GM23338 (cell line): ENCODE measurements around the gene SCGB1D4. TPM values are rescaled to one million over a fixed set of nuclear protein-coding genes. Genes with fewer than 3 reads are reported as not detected.

Source experiments
- ATAC-seq: fragments of 200-7000 bp; cut with Tn5 transposase; 3 replicates; pipeline ENCODE4 v1.9.1; 2020
- DNase-seq: peaks from one replicate; pipeline ENCODE4 v3.0.0-alpha.2; 2015; ENCODE audit warnings: low spot score
- H2AFZ ChIP-seq: fragments of 200-600 bp; sonication (generic); 2 replicates; pipeline ENCODE4 v1.8.0; 2016; ENCODE audit warnings: antibody characterized with exemption, mild to moderate bottlenecking, moderate library complexity
- H3F3A ChIP-seq: fragments of 200-600 bp; sonication (generic); replicated peaks from 2 replicates; pipeline ENCODE4 v1.8.0; 2017; ENCODE audit warnings: antibody characterized with exemption, mixed run types, low read depth
- H3K27ac ChIP-seq: fragments of 200-600 bp; sonication (generic); 2 replicates; pipeline ENCODE4 v1.6.1; 2016; ENCODE audit warnings: low read depth
- H3K27me3 ChIP-seq: fragments of 200-600 bp; sonication (generic); 2 replicates; pipeline ENCODE4 v1.8.0; 2016; ENCODE audit warnings: mild to moderate bottlenecking, mixed run types, moderate library complexity; ENCODE audit not compliant: insufficient read depth
- H3K36me3 ChIP-seq: fragments of 200-600 bp; sonication (generic); 2 replicates; pipeline ENCODE4 v1.8.0; 2016; ENCODE audit warnings: mild to moderate bottlenecking; ENCODE audit not compliant: insufficient read depth
- H3K4me1 ChIP-seq: fragments of 200-600 bp; sonication (generic); 2 replicates; pipeline ENCODE4 v1.8.0; 2016; ENCODE audit warnings: mild to moderate bottlenecking, moderate library complexity; ENCODE audit not compliant: insufficient read depth
- H3K4me2 ChIP-seq: fragments of 200-600 bp; sonication (generic); 2 replicates; pipeline ENCODE4 v1.7.1; 2017; ENCODE audit warnings: mixed run types
- H3K4me3 ChIP-seq: fragments of 200-600 bp; sonication (generic); 2 replicates; pipeline ENCODE4 v1.6.1; 2016; ENCODE audit warnings: mixed run types
- H3K79me2 ChIP-seq: fragments of 200-600 bp; sonication (generic); replicated peaks from 2 replicates; pipeline ENCODE4 v1.8.0; 2017; ENCODE audit warnings: mild to moderate bottlenecking; ENCODE audit not compliant: insufficient read depth
- H3K9me2 ChIP-seq: fragments of 200-600 bp; sonication (generic); 2 replicates; pipeline ENCODE4 v1.8.0; 2017; ENCODE audit not compliant: insufficient read depth
- H4K20me1 ChIP-seq: fragments of 200-600 bp; sonication (generic); replicated peaks from 2 replicates; pipeline ENCODE4 v1.8.0; 2017; ENCODE audit warnings: mild to moderate bottlenecking; ENCODE audit not compliant: insufficient read depth
- H3K27ac Mint-ChIP-seq: 2 replicates; pipeline ENCODE4 v1.8.0; 2020; ENCODE audit warnings: inconsistent platforms, mild to moderate bottlenecking, moderate library complexity, mixed read lengths
- H3K27me3 Mint-ChIP-seq: 3 replicates; pipeline ENCODE4 v1.8.0; 2022; ENCODE audit warnings: low read depth, mild to moderate bottlenecking, moderate library complexity, mixed read lengths, inconsistent platforms; ENCODE audit not compliant: insufficient read depth, poor library complexity
- H3K36me3 Mint-ChIP-seq: 3 replicates; pipeline ENCODE4 v1.8.0; 2021; ENCODE audit warnings: low read depth, mild to moderate bottlenecking, inconsistent platforms, moderate library complexity, mixed read lengths
- H3K4me1 Mint-ChIP-seq: 3 replicates; pipeline ENCODE4 v1.8.0; 2020; ENCODE audit warnings: mild to moderate bottlenecking, inconsistent platforms, mixed read lengths
- H3K4me3 Mint-ChIP-seq: 3 replicates; pipeline ENCODE4 v1.8.0; 2021; ENCODE audit warnings: moderate library complexity, mild to moderate bottlenecking, inconsistent platforms, mixed read lengths
- H3K9me3 Mint-ChIP-seq: 3 replicates; pipeline ENCODE4 v1.8.0; 2020; ENCODE audit warnings: moderate library complexity, mild to moderate bottlenecking, inconsistent platforms, mixed read lengths
- CREB1 ChIP-seq: fragments of 250-450 bp; sonication (Bioruptor Pico); IDR thresholded peaks from 2 replicates; pipeline ENCODE4 v1.5.0; 2020; ENCODE audit warnings: low read depth, mild to moderate bottlenecking, moderate library complexity
- EZH2 ChIP-seq: fragments of 200-600 bp; sonication (generic); IDR thresholded peaks from one replicate; pipeline ENCODE4 v1.8.0; 2017; ENCODE audit warnings: antibody characterized with exemption, mild to moderate bottlenecking, low read depth; ENCODE audit not compliant: unreplicated experiment
- EZH2phosphoT487 ChIP-seq: fragments of 200-600 bp; sonication (generic); IDR thresholded peaks from one replicate; pipeline ENCODE4 v1.8.1; 2018; ENCODE audit warnings: antibody characterized with exemption; ENCODE audit not compliant: unreplicated experiment
- JUNB ChIP-seq: IDR thresholded peaks from one replicate; pipeline ENCODE4 v1.6.1; 2016; ENCODE audit warnings: antibody characterized with exemption; ENCODE audit not compliant: unreplicated experiment
- NANOG ChIP-seq: IDR thresholded peaks from 2 replicates; pipeline ENCODE4 v1.6.1; 2016; ENCODE audit warnings: antibody characterized with exemption, borderline replicate concordance
- POLR2AphosphoS5 ChIP-seq: IDR thresholded peaks from 2 replicates; pipeline ENCODE4 v1.6.1; 2016; ENCODE audit warnings: antibody characterized with exemption, low read depth
- STAT1 ChIP-seq: IDR thresholded peaks from one replicate; pipeline ENCODE4 v1.6.1; 2016; ENCODE audit warnings: antibody characterized with exemption; ENCODE audit not compliant: unreplicated experiment
- ZNF114 ChIP-seq: fragments of 250-450 bp; sonication (Bioruptor Pico); IDR thresholded peaks from 2 replicates; pipeline ENCODE4 v1.5.0; 2020; ENCODE audit warnings: mild to moderate bottlenecking, moderate library complexity
- ZNF331 ChIP-seq: fragments of 250-450 bp; sonication (Bioruptor Pico); IDR thresholded peaks from 2 replicates; pipeline ENCODE4 v1.5.0; 2020; ENCODE audit warnings: low read depth, mild to moderate bottlenecking, moderate library complexity
- polyA plus RNA-seq: library from polyadenylated mRNA; unstranded; fragments of >200 nt; fragmentation: Nextera tagmentation; extraction: Ambion mirVana; gene quantifications from 2 replicates; pipeline ENCODE4 v1.2.1, GENCODE V29; 2016
- total RNA-seq: library from RNA; depleted of rRNA; stranded (reverse); fragments of >200 nt; shearing (Covaris generic); gene quantifications from 2 replicates; pipeline ENCODE4 v1.2.3, GENCODE V29; 2014
- TF ChIP-seq, protein P1 (sequence below): fragments of 250-450 bp; sonication (Bioruptor Pico); IDR thresholded peaks from 2 replicates; pipeline ENCODE4 v1.5.0; 2020; ENCODE audit warnings: mild to moderate bottlenecking, moderate library complexity
- TF ChIP-seq, protein P2 (sequence below): IDR thresholded peaks from 2 replicates; pipeline ENCODE4 v1.6.1; 2016; ENCODE audit warnings: antibody characterized with exemption
- TF ChIP-seq, protein P3 (sequence below): IDR thresholded peaks from one replicate; pipeline ENCODE4 v1.6.1; 2018; ENCODE audit warnings: antibody characterized with exemption; ENCODE audit not compliant: unreplicated experiment
- TF ChIP-seq, protein P4 (sequence below), 2 experiments: fragments of 200-600 bp in 1 of 2; sonication (generic) in 1 of 2; conservative IDR thresholded peaks; 2 replicates each; pipeline versions ENCODE4 v1.5.1 to v1.6.1; 2016 to 2017; ENCODE audit warnings: antibody characterized with exemption in 2 of 2, low read depth in 2 of 2, mild to moderate bottlenecking in 2 of 2, moderate library complexity in 1 of 2

Gene SCGB1D4
- total and polyA plus RNA-seq, 2 experiments from 2014 or later, result not detected

DNA sequence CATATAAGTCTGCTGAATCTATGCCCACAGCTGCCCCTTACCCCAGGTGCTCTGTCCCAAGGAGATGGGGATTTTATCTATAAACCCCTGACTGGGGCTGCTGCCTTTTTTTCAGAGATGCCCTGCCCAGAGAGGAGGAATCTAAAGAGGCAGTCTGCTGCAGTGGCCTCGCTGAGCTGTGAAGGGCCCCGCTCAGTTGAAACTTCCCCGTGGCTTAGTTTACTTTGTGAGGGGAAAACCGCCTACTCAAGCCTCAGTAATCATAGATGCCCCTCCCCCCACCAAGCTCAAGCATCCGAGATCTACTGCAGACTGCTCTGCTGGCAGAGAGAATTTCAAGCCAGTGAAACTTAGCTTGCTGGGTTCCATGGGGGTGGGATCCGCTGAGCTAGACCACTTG is 7.4 kb upstream of the SCGB1D4 start:
- Mint-ChIP-seq H3K27ac (no peak overlapping the region), H3K9me3 (peaks cover 11% of the 10 kb centered on the region), H3K4me3 (no peak overlapping the region), H3K36me3 (no peaks in the 10 kb centered on the region), H3K27me3 (no peaks in the 10 kb centered on the region), H3K4me1 (no peaks in the 10 kb centered on the region)
- H3K4me2 ChIP-seq, result no peak overlapping the region
- no peak overlapping the region for H3K27ac ChIP-seq
- TF ChIP-seq NANOG (no peak), ZNF114 (CRISPR knock-in tag) (no peak), EZH2phosphoT487 (no peak), ZNF331 (CRISPR knock-in tag) (no peak), CREB1 (no peak), EZH2 (no peak), STAT1 (no peak), JUNB (no peak), POLR2AphosphoS5 (no peak)
- TF ChIP-seq, protein P1, sequence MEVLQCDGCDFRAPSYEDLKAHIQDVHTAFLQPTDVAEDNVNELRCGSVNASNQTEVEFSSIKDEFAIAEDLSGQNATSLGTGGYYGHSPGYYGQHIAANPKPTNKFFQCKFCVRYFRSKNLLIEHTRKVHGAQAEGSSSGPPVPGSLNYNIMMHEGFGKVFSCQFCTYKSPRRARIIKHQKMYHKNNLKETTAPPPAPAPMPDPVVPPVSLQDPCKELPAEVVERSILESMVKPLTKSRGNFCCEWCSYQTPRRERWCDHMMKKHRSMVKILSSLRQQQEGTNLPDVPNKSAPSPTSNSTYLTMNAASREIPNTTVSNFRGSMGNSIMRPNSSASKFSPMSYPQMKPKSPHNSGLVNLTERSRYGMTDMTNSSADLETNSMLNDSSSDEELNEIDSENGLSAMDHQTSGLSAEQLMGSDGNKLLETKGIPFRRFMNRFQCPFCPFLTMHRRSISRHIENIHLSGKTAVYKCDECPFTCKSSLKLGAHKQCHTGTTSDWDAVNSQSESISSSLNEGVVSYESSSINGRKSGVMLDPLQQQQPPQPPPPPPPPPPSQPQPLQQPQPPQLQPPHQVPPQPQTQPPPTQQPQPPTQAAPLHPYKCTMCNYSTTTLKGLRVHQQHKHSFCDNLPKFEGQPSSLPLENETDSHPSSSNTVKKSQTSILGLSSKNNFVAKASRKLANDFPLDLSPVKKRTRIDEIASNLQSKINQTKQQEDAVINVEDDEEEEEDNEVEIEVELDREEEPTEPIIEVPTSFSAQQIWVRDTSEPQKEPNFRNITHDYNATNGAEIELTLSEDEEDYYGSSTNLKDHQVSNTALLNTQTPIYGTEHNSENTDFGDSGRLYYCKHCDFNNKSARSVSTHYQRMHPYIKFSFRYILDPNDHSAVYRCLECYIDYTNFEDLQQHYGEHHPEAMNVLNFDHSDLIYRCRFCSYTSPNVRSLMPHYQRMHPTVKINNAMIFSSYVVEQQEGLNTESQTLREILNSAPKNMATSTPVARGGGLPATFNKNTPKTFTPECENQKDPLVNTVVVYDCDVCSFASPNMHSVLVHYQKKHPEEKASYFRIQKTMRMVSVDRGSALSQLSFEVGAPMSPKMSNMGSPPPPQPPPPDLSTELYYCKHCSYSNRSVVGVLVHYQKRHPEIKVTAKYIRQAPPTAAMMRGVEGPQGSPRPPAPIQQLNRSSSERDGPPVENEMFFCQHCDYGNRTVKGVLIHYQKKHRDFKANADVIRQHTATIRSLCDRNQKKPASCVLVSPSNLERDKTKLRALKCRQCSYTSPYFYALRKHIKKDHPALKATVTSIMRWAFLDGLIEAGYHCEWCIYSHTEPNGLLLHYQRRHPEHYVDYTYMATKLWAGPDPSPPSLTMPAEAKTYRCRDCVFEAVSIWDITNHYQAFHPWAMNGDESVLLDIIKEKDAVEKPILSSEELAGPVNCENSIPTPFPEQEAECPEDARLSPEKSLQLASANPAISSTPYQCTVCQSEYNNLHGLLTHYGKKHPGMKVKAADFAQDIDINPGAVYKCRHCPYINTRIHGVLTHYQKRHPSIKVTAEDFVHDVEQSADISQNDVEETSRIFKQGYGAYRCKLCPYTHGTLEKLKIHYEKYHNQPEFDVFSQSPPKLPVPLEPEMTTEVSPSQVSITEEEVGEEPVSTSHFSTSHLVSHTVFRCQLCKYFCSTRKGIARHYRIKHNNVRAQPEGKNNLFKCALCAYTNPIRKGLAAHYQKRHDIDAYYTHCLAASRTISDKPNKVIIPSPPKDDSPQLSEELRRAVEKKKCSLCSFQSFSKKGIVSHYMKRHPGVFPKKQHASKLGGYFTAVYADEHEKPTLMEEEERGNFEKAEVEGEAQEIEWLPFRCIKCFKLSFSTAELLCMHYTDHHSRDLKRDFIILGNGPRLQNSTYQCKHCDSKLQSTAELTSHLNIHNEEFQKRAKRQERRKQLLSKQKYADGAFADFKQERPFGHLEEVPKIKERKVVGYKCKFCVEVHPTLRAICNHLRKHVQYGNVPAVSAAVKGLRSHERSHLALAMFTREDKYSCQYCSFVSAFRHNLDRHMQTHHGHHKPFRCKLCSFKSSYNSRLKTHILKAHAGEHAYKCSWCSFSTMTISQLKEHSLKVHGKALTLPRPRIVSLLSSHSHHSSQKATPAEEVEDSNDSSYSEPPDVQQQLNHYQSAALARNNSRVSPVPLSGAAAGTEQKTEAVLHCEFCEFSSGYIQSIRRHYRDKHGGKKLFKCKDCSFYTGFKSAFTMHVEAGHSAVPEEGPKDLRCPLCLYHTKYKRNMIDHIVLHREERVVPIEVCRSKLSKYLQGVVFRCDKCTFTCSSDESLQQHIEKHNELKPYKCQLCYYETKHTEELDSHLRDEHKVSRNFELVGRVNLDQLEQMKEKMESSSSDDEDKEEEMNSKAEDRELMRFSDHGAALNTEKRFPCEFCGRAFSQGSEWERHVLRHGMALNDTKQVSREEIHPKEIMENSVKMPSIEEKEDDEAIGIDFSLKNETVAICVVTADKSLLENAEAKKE (CRISPR knock-in tag), result no peak
- TF ChIP-seq, protein P2, sequence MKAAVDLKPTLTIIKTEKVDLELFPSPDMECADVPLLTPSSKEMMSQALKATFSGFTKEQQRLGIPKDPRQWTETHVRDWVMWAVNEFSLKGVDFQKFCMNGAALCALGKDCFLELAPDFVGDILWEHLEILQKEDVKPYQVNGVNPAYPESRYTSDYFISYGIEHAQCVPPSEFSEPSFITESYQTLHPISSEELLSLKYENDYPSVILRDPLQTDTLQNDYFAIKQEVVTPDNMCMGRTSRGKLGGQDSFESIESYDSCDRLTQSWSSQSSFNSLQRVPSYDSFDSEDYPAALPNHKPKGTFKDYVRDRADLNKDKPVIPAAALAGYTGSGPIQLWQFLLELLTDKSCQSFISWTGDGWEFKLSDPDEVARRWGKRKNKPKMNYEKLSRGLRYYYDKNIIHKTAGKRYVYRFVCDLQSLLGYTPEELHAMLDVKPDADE, result no peak
- TF ChIP-seq, protein P3, sequence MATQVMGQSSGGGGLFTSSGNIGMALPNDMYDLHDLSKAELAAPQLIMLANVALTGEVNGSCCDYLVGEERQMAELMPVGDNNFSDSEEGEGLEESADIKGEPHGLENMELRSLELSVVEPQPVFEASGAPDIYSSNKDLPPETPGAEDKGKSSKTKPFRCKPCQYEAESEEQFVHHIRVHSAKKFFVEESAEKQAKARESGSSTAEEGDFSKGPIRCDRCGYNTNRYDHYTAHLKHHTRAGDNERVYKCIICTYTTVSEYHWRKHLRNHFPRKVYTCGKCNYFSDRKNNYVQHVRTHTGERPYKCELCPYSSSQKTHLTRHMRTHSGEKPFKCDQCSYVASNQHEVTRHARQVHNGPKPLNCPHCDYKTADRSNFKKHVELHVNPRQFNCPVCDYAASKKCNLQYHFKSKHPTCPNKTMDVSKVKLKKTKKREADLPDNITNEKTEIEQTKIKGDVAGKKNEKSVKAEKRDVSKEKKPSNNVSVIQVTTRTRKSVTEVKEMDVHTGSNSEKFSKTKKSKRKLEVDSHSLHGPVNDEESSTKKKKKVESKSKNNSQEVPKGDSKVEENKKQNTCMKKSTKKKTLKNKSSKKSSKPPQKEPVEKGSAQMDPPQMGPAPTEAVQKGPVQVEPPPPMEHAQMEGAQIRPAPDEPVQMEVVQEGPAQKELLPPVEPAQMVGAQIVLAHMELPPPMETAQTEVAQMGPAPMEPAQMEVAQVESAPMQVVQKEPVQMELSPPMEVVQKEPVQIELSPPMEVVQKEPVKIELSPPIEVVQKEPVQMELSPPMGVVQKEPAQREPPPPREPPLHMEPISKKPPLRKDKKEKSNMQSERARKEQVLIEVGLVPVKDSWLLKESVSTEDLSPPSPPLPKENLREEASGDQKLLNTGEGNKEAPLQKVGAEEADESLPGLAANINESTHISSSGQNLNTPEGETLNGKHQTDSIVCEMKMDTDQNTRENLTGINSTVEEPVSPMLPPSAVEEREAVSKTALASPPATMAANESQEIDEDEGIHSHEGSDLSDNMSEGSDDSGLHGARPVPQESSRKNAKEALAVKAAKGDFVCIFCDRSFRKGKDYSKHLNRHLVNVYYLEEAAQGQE, result no peak
- TF ChIP-seq, protein P4, sequence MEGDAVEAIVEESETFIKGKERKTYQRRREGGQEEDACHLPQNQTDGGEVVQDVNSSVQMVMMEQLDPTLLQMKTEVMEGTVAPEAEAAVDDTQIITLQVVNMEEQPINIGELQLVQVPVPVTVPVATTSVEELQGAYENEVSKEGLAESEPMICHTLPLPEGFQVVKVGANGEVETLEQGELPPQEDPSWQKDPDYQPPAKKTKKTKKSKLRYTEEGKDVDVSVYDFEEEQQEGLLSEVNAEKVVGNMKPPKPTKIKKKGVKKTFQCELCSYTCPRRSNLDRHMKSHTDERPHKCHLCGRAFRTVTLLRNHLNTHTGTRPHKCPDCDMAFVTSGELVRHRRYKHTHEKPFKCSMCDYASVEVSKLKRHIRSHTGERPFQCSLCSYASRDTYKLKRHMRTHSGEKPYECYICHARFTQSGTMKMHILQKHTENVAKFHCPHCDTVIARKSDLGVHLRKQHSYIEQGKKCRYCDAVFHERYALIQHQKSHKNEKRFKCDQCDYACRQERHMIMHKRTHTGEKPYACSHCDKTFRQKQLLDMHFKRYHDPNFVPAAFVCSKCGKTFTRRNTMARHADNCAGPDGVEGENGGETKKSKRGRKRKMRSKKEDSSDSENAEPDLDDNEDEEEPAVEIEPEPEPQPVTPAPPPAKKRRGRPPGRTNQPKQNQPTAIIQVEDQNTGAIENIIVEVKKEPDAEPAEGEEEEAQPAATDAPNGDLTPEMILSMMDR (conservative IDR thresholded peaks at IDR 0.05; ENCODE audit: low read depth in 2 of 2), result no peak
- no peaks in the 10 kb centered on the region for H3K36me3 ChIP-seq
- no peak overlapping the region for H3K4me3 ChIP-seq
- no peaks in the 10 kb centered on the region for H4K20me1 ChIP-seq
- peak; percentile 36 for DNase-seq
- no peaks in the 10 kb centered on the region for H3K27me3 ChIP-seq
- H3K4me1 ChIP-seq, result no peaks in the 10 kb centered on the region
- no peak; the same call in 1 of the 3 replicates for ATAC-seq
- no peak overlapping the region for H2AFZ ChIP-seq
- no peaks in the 10 kb centered on the region for H3F3A ChIP-seq
- no peaks in the 10 kb centered on the region for H3K9me2 ChIP-seq
- H3K79me2 ChIP-seq, result no peaks in the 10 kb centered on the region
